ENCODE data around the gene PCYT2.

Gene PCYT2

GRCh38 chr17:81939881-81940385 is 28.7 kb upstream of the PCYT2 start:
- Histone ChIP-seq H3K36me3 (ENCODE audit: control insufficient read depth, insufficient read depth, low read length) (peaks cover 5% of the 10 kb centered on the region), H3K4me1 (ENCODE audit: control insufficient read depth, insufficient read depth, low read length) (no peaks in the 10 kb centered on the region), H3K9me3 (ENCODE audit: control insufficient read depth, insufficient read depth, low read length) (no peaks in the 10 kb centered on the region), H3K4me3 (ENCODE audit: low read depth, low read length) (no peak overlapping the region), H3K27me3 (ENCODE audit: control insufficient read depth, insufficient read depth, low read length) (peaks cover 4% of the 10 kb centered on the region), H3K9ac (ENCODE audit: low read depth, low read length) (no peak overlapping the region)

GRCh38 chr17:81939218-81939617 is 28.0 kb upstream of the PCYT2 start:
- H3K36me3 ChIP-seq (ENCODE audit: control insufficient read depth, insufficient read depth, low read length) = peaks cover 11% of the 10 kb centered on the region
- no peak overlapping the region for H3K4me3 ChIP-seq (ENCODE audit: low read depth, low read length)
- H3K27me3 ChIP-seq (ENCODE audit: control insufficient read depth, insufficient read depth, low read length) = peaks cover 4% of the 10 kb centered on the region
- no peak overlapping the region for H3K9ac ChIP-seq (ENCODE audit: low read depth, low read length)
- no peaks in the 10 kb centered on the region for H3K4me1 ChIP-seq (ENCODE audit: control insufficient read depth, insufficient read depth, low read length)
- no peaks in the 10 kb centered on the region for H3K9me3 ChIP-seq (ENCODE audit: control insufficient read depth, insufficient read depth, low read length)

GRCh38 chr17:81935709-81936084 is 24.5 kb upstream of the PCYT2 start:
- Histone ChIP-seq H3K9me3 (ENCODE audit: control insufficient read depth, insufficient read depth, low read length) (no peaks in the 10 kb centered on the region), H3K4me1 (ENCODE audit: control insufficient read depth, insufficient read depth, low read length) (no peaks in the 10 kb centered on the region), H3K4me3 (ENCODE audit: low read depth, low read length) (no peak overlapping the region), H3K9ac (ENCODE audit: low read depth, low read length) (no peak overlapping the region), H3K27me3 (ENCODE audit: control insufficient read depth, insufficient read depth, low read length) (peaks cover 4% of the 10 kb centered on the region), H3K36me3 (ENCODE audit: control insufficient read depth, insufficient read depth, low read length) (peaks cover 17% of the 10 kb centered on the region)

- Histone ChIP-seq H3K27me3 (ENCODE audit: control insufficient read depth, insufficient read depth, low read length) (peaks cover 4% of the 10 kb centered on the region), H3K9ac (ENCODE audit: low read depth, low read length) (no peak overlapping the region), H3K4me3 (ENCODE audit: low read depth, low read length) (no peak overlapping the region)
Observed at GRCh38 chr17:81934850-81935708, 23.9 kb upstream of the PCYT2 start.

GRCh38 chr17:81934098-81934757 is 23.0 kb upstream of the PCYT2 start:
- no peak overlapping the region for H3K9ac ChIP-seq (ENCODE audit: low read depth, low read length)
- peaks cover 17% of the 10 kb centered on the region for H3K36me3 ChIP-seq (ENCODE audit: control insufficient read depth, insufficient read depth, low read length)

More at GRCh38 chr17:81934850-81935708, 23.9 kb upstream of the PCYT2 start:
- Histone ChIP-seq H3K4me1 (ENCODE audit: control insufficient read depth, insufficient read depth, low read length) (no peaks in the 10 kb centered on the region), H3K9me3 (ENCODE audit: control insufficient read depth, insufficient read depth, low read length) (no peaks in the 10 kb centered on the region), H3K36me3 (ENCODE audit: control insufficient read depth, insufficient read depth, low read length) (peaks cover 17% of the 10 kb centered on the region)

GRCh38 chr17:81933178-81933699 is 22.0 kb upstream of the PCYT2 start:
- Histone ChIP-seq H3K9ac (ENCODE audit: low read depth, low read length) (no peak overlapping the region), H3K27me3 (ENCODE audit: control insufficient read depth, insufficient read depth, low read length) (peaks cover 4% of the 10 kb centered on the region), H3K9me3 (ENCODE audit: control insufficient read depth, insufficient read depth, low read length) (no peaks in the 10 kb centered on the region), H3K36me3 (ENCODE audit: control insufficient read depth, insufficient read depth, low read length) (peaks cover 17% of the 10 kb centered on the region), H3K4me3 (ENCODE audit: low read depth, low read length) (no peak overlapping the region), H3K4me1 (ENCODE audit: control insufficient read depth, insufficient read depth, low read length) (no peaks in the 10 kb centered on the region)

More at GRCh38 chr17:81934098-81934757, 23.0 kb upstream of the PCYT2 start:
- no peaks in the 10 kb centered on the region for H3K9me3 ChIP-seq (ENCODE audit: control insufficient read depth, insufficient read depth, low read length)
- no peaks in the 10 kb centered on the region for H3K4me1 ChIP-seq (ENCODE audit: control insufficient read depth, insufficient read depth, low read length)
- peaks cover 4% of the 10 kb centered on the region for H3K27me3 ChIP-seq (ENCODE audit: control insufficient read depth, insufficient read depth, low read length)
- no peak overlapping the region for H3K4me3 ChIP-seq (ENCODE audit: low read depth, low read length)

GRCh38 chr17:81932333-81932983 is 21.3 kb upstream of the PCYT2 start:
- H3K4me3 ChIP-seq (ENCODE audit: low read depth, low read length) = no peak overlapping the region
- no peaks in the 10 kb centered on the region for H3K4me1 ChIP-seq (ENCODE audit: control insufficient read depth, insufficient read depth, low read length)
- no peaks in the 10 kb centered on the region for H3K9me3 ChIP-seq (ENCODE audit: control insufficient read depth, insufficient read depth, low read length)
- H3K36me3 ChIP-seq (ENCODE audit: control insufficient read depth, insufficient read depth, low read length) = peaks cover 17% of the 10 kb centered on the region
- H3K9ac ChIP-seq (ENCODE audit: low read depth, low read length) = no peak overlapping the region
- H3K27me3 ChIP-seq (ENCODE audit: control insufficient read depth, insufficient read depth, low read length) = peaks cover 3% of the 10 kb centered on the region

- H3K9me3 ChIP-seq (ENCODE audit: control insufficient read depth, insufficient read depth, low read length) = no peaks in the 10 kb centered on the region
- peaks cover 17% of the 10 kb centered on the region for H3K36me3 ChIP-seq (ENCODE audit: control insufficient read depth, insufficient read depth, low read length)
- no peak overlapping the region for H3K9ac ChIP-seq (ENCODE audit: low read depth, low read length)
- H3K4me3 ChIP-seq (ENCODE audit: low read depth, low read length) = no peak overlapping the region
- H3K4me1 ChIP-seq (ENCODE audit: control insufficient read depth, insufficient read depth, low read length) = no peaks in the 10 kb centered on the region
- peaks cover 3% of the 10 kb centered on the region for H3K27me3 ChIP-seq (ENCODE audit: control insufficient read depth, insufficient read depth, low read length)
Observed at GRCh38 chr17:81931557-81932332, 20.5 kb upstream of the PCYT2 start.

- Histone ChIP-seq H3K9ac (ENCODE audit: low read depth, low read length) (no peak overlapping the region), H3K4me1 (ENCODE audit: control insufficient read depth, insufficient read depth, low read length) (peaks cover 2% of the 10 kb centered on the region), H3K9me3 (ENCODE audit: control insufficient read depth, insufficient read depth, low read length) (no peaks in the 10 kb centered on the region), H3K27me3 (ENCODE audit: control insufficient read depth, insufficient read depth, low read length) (peaks cover 3% of the 10 kb centered on the region), H3K36me3 (ENCODE audit: control insufficient read depth, insufficient read depth, low read length) (peaks cover 17% of the 10 kb centered on the region), H3K4me3 (ENCODE audit: low read depth, low read length) (no peak overlapping the region)
Observed at GRCh38 chr17:81931189-81931556, 20.0 kb upstream of the PCYT2 start.

GRCh38 chr17:81930142-81931125 is 19.2 kb upstream of the PCYT2 start:
- H3K4me1 ChIP-seq (ENCODE audit: control insufficient read depth, insufficient read depth, low read length) = peaks cover 5% of the 10 kb centered on the region

More at GRCh38 chr17:81930142-81931125, 19.2 kb upstream of the PCYT2 start:
- no peaks in the 10 kb centered on the region for H3K9me3 ChIP-seq (ENCODE audit: control insufficient read depth, insufficient read depth, low read length)
- no peak overlapping the region for H3K4me3 ChIP-seq (ENCODE audit: low read depth, low read length)
- H3K27me3 ChIP-seq (ENCODE audit: control insufficient read depth, insufficient read depth, low read length) = peaks cover 3% of the 10 kb centered on the region
- peaks cover 17% of the 10 kb centered on the region for H3K36me3 ChIP-seq (ENCODE audit: control insufficient read depth, insufficient read depth, low read length)
- H3K9ac ChIP-seq (ENCODE audit: low read depth, low read length) = no peak overlapping the region
